GM19455 (cell line): ENCODE results near the gene KRTAP24-1.

Experiments used
- ATAC-seq: cut with Tn5 transposase; IDR thresholded peaks from one replicate; pipeline ENCODE4 v1.9.1; 2021; ENCODE audit not compliant: unreplicated experiment

The KRTAP24-1 gene

GRCh38 chr21:30234643-30235042 lies 48.1 kb downstream of the KRTAP24-1 start:
- ATAC-seq: no peak

DNA sequence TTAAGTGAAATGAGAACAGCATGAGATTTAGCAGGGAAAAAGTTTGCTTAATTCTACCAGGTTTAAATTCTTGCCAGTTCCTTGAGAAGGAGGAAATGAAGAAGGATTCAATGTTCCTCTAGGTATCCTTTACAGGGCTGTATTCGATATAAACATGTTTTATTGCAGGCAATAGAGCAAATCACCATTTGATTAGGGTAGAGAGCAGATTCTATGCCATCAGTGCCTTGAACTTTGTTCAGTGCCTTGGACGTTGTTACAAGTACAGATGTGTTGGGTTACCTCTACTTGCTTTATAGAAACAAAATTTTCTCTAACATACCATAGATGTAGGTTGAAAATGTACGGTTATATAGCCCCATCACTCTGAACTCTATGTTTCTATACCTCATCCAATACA lies 48.7 kb downstream of the KRTAP24-1 start:
- no peak for ATAC-seq

- no peak for ATAC-seq
These were observed 49.3 kb downstream of the KRTAP24-1 start for GRCh38 chr21:30233228-30234020.

DNA sequence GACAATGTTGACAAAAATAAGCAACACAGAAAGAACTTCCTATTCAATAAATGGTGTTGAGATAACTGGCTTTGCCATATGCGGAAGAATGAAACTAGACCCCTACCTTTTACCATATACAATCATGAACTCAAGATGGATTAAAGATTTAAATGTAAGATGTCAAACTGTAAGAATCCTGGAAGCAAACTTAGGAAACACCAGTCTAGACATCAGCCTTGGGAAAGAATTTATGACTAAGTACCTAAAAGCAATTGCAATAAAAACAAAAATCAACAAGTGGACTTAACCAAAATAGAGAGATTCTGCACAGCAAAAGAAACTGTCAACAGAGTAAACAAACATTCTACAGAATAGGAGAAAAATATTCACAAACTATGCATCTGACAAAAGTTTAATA lies 50.7 kb downstream of the KRTAP24-1 start:
- ATAC-seq: no peak
